Suprapubic skin (tissue), 4 donors: ENCODE data around the gene CERS6. TPM values are rescaled to one million over a fixed set of nuclear protein-coding genes. Genes with fewer than 3 reads are reported as not detected.
"Not testable (repeated sequence)": the region's sequence is repeated elsewhere in the genome, so short reads cannot be mapped to it uniquely, and the experiment has no call there.

Experiments
- DNase-seq, 2 donors: peaks; one replicate each; pipeline ENCODE4 v3.0.0-alpha.2; 2019; ENCODE audit warnings: low spot score in 2 of 2
- H3K27ac ChIP-seq: fragments of 200-600 bp; sonication (generic); one replicate; pipeline ENCODE4 v1.5.1; 2019
- H3K27me3 ChIP-seq: fragments of 200-600 bp; sonication (generic); one replicate; pipeline ENCODE4 v1.5.1; 2019
- H3K36me3 ChIP-seq: fragments of 200-600 bp; sonication (generic); one replicate; pipeline ENCODE4 v1.5.1; 2019
- H3K4me1 ChIP-seq: fragments of 200-600 bp; sonication (generic); one replicate; pipeline ENCODE4 v1.5.1; 2019
- H3K4me3 ChIP-seq: fragments of 200-600 bp; sonication (generic); one replicate; pipeline ENCODE4 v1.5.1; 2019; ENCODE audit warnings: mild to moderate bottlenecking
- H3K9me3 ChIP-seq: fragments of 200-600 bp; sonication (generic); one replicate; pipeline ENCODE4 v1.5.1; 2019
- EP300 ChIP-seq: sonication (generic); formaldehyde crosslinking; IDR thresholded peaks from one replicate; pipeline ENCODE4 v1.6.1; 2017; ENCODE audit warnings: antibody characterized with exemption
- POLR2A ChIP-seq, 2 donors: fragments of 450-650 bp; IDR thresholded peaks; one replicate each; pipeline ENCODE4 v1.6.1; 2017; ENCODE audit warnings: antibody characterized with exemption in 2 of 2, mild to moderate bottlenecking in 2 of 2, moderate library complexity in 2 of 2
- POLR2AphosphoS5 ChIP-seq, 3 donors: sonication (generic); formaldehyde crosslinking; IDR thresholded peaks; one replicate each; pipeline ENCODE4 v1.6.1; 2017; ENCODE audit warnings: antibody characterized with exemption in 3 of 3
- WGBS: methylation state at CpG from one replicate; pipeline ENCODE4 v1.1.5; 2018; 5-methylcytosine and 5-hydroxymethylcytosine counted together
- total RNA-seq, 4 donors: library from RNA; depleted of rRNA; stranded (reverse); fragments of >200 nt; gene quantifications; one replicate each; pipeline ENCODE4 v1.1.0, GENCODE V29; 2016
- TF ChIP-seq, protein P1 (sequence below), 2 donors: fragments of 200-600 bp in 1 of 2; fragments of 450-650 bp in 1 of 2; sonication (generic) in 1 of 2; IDR thresholded peaks; one replicate each; pipeline ENCODE4 v1.5.1; 2016 to 2019; ENCODE audit warnings: antibody characterized with exemption in 2 of 2, mild to moderate bottlenecking in 1 of 2, moderate library complexity in 1 of 2

The CERS6 gene
- total RNA-seq, 4 donors from 2014 or later, result 68.7 to 83.3 (median 77.0) TPM

DNA sequence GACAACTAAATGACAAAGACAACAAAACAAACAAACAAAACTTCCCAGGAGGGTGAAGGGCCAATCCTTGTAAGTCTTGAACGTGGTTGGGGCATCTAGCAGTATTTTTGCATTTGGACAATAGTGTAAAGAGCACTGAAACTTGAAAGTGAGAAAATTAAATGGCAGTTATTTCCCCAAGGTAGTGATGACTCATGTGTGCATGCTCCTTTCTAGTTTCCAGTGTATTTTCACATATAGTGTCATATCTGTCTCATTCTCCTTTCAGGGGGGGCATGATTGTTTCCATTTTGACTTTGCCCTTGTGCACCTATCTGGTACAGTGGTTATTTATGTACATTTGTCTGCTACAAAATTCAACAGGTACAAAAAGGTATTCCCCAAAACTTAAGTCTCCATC is 39.5 kb downstream of the CERS6 start:
- Histone ChIP-seq H3K4me1 (peaks cover 14% of the 10 kb centered on the region), H3K36me3 (no peaks in the 10 kb centered on the region), H3K27ac (no peak overlapping the region), H3K9me3 (no peaks in the 10 kb centered on the region), H3K4me3 (no peak overlapping the region), H3K27me3 (no peaks in the 10 kb centered on the region)
- DNase-seq, result no peak
- WGBS, result 72% methylated on average over 1 of the region's 1 CpG
- TF ChIP-seq, protein P1, sequence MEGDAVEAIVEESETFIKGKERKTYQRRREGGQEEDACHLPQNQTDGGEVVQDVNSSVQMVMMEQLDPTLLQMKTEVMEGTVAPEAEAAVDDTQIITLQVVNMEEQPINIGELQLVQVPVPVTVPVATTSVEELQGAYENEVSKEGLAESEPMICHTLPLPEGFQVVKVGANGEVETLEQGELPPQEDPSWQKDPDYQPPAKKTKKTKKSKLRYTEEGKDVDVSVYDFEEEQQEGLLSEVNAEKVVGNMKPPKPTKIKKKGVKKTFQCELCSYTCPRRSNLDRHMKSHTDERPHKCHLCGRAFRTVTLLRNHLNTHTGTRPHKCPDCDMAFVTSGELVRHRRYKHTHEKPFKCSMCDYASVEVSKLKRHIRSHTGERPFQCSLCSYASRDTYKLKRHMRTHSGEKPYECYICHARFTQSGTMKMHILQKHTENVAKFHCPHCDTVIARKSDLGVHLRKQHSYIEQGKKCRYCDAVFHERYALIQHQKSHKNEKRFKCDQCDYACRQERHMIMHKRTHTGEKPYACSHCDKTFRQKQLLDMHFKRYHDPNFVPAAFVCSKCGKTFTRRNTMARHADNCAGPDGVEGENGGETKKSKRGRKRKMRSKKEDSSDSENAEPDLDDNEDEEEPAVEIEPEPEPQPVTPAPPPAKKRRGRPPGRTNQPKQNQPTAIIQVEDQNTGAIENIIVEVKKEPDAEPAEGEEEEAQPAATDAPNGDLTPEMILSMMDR (IDR thresholded peaks at IDR 0.05), result no peak
- TF ChIP-seq EP300, result no peak
- TF ChIP-seq POLR2A (IDR thresholded peaks at IDR 0.05), result no peak
- TF ChIP-seq POLR2AphosphoS5 (IDR thresholded peaks at IDR 0.05), result no peak

DNA sequence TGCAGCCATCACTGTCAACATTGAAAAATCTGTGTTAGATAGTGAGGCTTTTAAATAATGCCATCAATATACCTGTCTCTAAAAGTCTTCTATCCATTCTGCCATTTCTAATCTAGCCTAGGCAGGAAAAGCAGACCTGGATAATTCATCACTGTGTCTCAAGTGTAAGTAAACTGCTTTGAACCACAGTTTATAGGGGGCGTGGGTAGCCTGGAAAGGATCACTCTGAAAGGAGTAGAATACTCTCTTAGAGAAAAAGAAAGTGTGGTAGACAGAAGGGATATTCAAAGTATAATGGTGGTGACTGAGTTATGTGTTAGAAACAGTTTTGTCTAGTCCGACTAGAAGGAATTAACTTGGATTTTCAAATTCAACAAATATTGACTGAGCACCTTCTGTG is 40.8 kb downstream of the CERS6 start:
- 89% methylated on average over 2 of the region's 2 CpGs for WGBS
- no peak for DNase-seq
- Histone ChIP-seq H3K4me3 (no peak overlapping the region), H3K9me3 (no peaks in the 10 kb centered on the region), H3K27ac (no peak overlapping the region), H3K4me1 (peaks cover 4% of the 10 kb centered on the region), H3K27me3 (no peaks in the 10 kb centered on the region), H3K36me3 (no peaks in the 10 kb centered on the region)
- TF ChIP-seq, protein P1 (IDR thresholded peaks at IDR 0.05), result no peak
- TF ChIP-seq POLR2A (IDR thresholded peaks at IDR 0.05) (no peak), EP300 (no peak), POLR2AphosphoS5 (IDR thresholded peaks at IDR 0.05) (no peak)

DNA sequence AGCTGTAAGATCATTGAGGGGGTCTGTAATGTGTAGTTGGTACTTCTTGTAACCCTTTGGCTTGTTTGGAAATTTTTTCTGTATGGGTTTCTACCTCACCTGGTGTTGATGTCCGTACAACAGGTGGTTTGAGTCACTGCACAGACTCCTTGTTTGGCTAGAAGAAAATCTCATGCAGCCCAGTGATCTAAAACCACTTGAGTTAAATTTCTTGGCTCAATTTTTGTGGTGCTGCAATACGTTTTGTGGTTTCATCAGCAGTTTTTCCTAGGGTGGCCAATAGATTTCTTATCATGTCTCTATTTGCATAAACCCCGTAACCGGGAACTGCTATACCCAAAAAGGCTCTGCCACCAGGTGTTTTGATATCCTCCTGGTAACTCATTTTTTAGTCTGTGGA is 43.4 kb downstream of the CERS6 start:
- H3K4me3 ChIP-seq, result no peak overlapping the region
- no peaks in the 10 kb centered on the region for H3K27me3 ChIP-seq
- 53% methylated on average over 4 of the region's 4 CpGs for WGBS
- H3K36me3 ChIP-seq, result no peaks in the 10 kb centered on the region
- DNase-seq, result no peak
- H3K27ac ChIP-seq, result no peak overlapping the region
- TF ChIP-seq POLR2AphosphoS5 (IDR thresholded peaks at IDR 0.05), result no peak
- no peak for TF ChIP-seq EP300
- TF ChIP-seq POLR2A (IDR thresholded peaks at IDR 0.05), result no peak
- TF ChIP-seq, protein P1 (IDR thresholded peaks at IDR 0.05), result no peak
- no peaks in the 10 kb centered on the region for H3K4me1 ChIP-seq
- H3K9me3 ChIP-seq, result no peaks in the 10 kb centered on the region

DNA sequence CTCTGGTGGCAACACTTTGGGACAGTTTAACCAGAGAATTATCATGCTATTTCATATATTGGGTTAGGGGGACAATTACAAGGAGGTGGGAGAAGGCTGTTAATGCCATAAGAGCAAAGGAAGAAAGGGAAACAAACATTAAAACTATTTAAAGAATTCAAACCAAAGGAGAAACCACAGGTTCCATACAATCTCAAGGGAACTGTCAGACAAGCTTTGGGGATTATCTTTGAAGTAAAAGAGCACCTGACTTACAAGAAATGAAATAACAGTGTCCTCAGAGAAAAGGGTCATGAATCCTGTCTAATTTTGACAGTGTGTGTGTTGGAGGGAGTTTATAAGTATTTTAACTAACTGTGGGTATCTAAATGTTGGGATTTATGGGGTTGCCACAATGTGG is 44.4 kb downstream of the CERS6 start:
- TF ChIP-seq POLR2AphosphoS5 (IDR thresholded peaks at IDR 0.05) (no peak), POLR2A (IDR thresholded peaks at IDR 0.05) (no peak), EP300 (no peak)
- TF ChIP-seq, protein P1 (IDR thresholded peaks at IDR 0.05), result no peak
- H3K27ac ChIP-seq, result no peak overlapping the region
- no peaks in the 10 kb centered on the region for H3K4me1 ChIP-seq
- no peaks in the 10 kb centered on the region for H3K27me3 ChIP-seq
- H3K36me3 ChIP-seq, result no peaks in the 10 kb centered on the region
- no peak for DNase-seq
- no peaks in the 10 kb centered on the region for H3K9me3 ChIP-seq
- H3K4me3 ChIP-seq, result no peak overlapping the region

DNA sequence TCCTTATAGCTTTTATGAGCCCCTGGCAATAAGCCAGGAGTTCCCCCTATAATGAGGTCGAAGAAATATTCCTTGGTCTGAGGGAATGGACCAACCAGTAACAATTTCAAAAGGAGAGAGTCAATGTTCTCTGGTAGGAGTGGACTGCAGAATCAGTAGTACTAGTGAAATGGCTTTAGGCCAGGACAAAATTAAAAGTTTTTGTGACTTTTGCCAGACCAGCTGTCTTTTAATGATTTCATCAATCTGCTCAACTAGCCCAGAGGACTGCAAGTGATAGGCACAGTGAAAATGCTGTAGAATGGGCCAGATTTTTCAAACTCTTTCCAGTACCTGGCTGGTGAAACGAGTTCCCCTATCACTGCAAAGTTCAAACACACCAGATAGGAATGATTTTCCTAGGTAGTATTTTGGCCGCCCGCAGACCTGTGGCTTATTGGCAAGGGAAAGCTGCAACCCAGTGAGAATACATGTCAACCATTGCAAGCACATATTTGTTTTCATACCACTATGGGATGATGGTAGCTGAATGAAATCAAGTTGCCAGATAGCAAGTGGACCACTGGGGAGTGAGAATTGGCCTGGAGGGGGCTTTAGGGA is 45.5 kb downstream of the CERS6 start:
- H3K9me3 ChIP-seq, result no peaks in the 10 kb centered on the region
- no peak for DNase-seq
- no peak overlapping the region for H3K27ac ChIP-seq
- no peaks in the 10 kb centered on the region for H3K27me3 ChIP-seq
- no peak for TF ChIP-seq POLR2AphosphoS5 (IDR thresholded peaks at IDR 0.05)
- TF ChIP-seq EP300, result no peak
- no peak for TF ChIP-seq POLR2A (IDR thresholded peaks at IDR 0.05)
- TF ChIP-seq, protein P1 (IDR thresholded peaks at IDR 0.05), result no peak
- H3K4me3 ChIP-seq, result no peak overlapping the region
- no peaks in the 10 kb centered on the region for H3K4me1 ChIP-seq
- 78% methylated on average over 4 of the region's 4 CpGs for whole genome bisulfite sequencing
- no peaks in the 10 kb centered on the region for H3K36me3 ChIP-seq

DNA sequence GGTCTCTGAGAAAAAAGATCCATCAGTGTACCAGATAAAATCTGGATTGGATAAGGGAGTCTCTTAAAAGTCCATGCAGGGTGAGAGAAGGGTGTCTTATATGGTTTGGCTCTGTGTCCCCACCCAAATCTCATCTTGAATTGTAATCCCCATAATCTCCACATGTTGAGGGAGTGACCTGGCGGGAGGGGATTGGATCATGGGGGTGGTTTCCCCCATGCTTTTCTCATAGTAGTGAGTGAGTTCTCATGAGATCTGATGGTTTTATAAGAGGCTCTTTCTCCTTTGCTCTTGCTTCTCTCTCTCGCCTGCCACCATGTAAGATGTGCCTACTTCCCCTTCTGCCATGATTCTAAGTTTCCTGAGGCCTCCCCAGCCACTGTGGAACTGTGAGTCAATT is 46.8 kb downstream of the CERS6 start:
- WGBS, result 96% methylated on average over 2 of the region's 2 CpGs
- not testable (repeated sequence) for H3K27ac ChIP-seq, H3K9me3 ChIP-seq, H3K36me3 ChIP-seq, H3K27me3 ChIP-seq, DNase-seq, H3K4me1 ChIP-seq, H3K4me3 ChIP-seq
